ENCODE results near the gene TBC1D1.

TBC1D1 gene

DNA sequence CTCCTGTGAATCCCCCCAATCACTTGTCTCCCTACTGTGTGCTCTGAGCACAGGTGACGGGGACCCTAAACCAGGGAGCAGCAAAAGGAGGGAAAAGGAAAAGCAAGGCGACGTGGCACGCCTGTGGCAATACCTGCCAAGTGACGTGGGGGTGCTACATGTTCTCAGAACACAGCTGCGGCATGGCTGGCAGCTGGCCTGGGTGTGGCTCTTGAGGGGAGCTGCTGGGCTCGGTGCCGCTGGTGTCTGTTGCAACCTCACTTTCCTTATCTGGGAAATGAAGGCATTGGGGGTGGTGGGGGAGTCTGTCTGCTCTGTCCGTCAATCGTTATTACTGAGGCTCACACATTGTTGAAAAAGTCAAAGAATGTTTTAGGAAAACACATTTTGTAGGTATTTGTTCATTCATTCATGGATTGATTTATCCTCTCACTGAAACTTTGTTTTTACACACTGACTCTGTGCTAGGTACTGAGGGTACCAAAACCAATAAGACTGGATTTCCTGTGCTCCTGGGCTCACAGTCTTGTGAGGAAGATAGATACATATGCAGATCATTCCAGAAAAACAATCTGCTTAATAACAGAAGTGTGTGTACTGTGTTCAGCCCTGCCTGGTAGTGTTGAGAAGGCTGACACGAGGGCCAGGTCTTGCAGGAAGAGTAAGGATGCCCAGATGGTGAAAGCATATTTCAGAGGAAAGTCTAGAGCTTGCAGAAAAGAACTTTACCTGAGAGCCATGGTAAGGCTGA lies 286.9 kb downstream of the TBC1D1 start:
- H3K4me3 ChIP-seq (ENCODE audit: low read depth, low read length), result no peak overlapping the region
- TF ChIP-seq, protein P1, sequence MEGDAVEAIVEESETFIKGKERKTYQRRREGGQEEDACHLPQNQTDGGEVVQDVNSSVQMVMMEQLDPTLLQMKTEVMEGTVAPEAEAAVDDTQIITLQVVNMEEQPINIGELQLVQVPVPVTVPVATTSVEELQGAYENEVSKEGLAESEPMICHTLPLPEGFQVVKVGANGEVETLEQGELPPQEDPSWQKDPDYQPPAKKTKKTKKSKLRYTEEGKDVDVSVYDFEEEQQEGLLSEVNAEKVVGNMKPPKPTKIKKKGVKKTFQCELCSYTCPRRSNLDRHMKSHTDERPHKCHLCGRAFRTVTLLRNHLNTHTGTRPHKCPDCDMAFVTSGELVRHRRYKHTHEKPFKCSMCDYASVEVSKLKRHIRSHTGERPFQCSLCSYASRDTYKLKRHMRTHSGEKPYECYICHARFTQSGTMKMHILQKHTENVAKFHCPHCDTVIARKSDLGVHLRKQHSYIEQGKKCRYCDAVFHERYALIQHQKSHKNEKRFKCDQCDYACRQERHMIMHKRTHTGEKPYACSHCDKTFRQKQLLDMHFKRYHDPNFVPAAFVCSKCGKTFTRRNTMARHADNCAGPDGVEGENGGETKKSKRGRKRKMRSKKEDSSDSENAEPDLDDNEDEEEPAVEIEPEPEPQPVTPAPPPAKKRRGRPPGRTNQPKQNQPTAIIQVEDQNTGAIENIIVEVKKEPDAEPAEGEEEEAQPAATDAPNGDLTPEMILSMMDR (IDR thresholded peaks at IDR 0.05; ENCODE audit: borderline replicate concordance, insufficient read depth, low read depth, low read length), result no peak

DNA sequence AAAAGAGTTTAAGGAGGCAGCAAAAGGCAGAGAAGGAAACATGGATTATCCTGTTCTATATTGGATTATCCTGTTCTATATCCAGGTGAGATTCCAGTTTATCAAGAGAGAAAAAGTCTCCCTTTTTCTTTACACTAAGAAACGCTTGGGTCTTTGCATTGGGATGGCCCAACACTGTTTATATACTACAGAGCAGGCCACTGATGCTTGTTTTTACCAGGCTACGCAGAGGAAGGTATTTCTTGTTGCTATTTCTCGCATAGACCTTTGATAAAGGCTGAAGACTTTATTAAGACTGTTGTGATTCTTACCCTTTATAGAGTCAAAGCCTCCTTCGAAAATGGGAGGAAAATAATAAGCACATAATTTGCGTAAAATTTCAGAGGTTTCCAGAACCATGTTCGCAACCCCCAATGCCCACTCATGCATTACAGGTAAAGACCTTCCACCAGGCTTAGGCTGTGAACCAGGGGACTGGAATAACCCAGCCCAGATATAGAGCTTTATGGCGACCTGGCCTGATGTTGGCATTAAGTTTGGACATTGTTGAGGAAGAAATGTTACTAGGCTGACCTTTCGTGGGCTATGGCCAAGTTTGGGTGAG lies 287.6 kb downstream of the TBC1D1 start:
- TF ChIP-seq, protein P1 (IDR thresholded peaks at IDR 0.05; ENCODE audit: borderline replicate concordance, insufficient read depth, low read depth, low read length), result no peak
- no peak overlapping the region for H3K4me3 ChIP-seq (ENCODE audit: low read depth, low read length)

DNA sequence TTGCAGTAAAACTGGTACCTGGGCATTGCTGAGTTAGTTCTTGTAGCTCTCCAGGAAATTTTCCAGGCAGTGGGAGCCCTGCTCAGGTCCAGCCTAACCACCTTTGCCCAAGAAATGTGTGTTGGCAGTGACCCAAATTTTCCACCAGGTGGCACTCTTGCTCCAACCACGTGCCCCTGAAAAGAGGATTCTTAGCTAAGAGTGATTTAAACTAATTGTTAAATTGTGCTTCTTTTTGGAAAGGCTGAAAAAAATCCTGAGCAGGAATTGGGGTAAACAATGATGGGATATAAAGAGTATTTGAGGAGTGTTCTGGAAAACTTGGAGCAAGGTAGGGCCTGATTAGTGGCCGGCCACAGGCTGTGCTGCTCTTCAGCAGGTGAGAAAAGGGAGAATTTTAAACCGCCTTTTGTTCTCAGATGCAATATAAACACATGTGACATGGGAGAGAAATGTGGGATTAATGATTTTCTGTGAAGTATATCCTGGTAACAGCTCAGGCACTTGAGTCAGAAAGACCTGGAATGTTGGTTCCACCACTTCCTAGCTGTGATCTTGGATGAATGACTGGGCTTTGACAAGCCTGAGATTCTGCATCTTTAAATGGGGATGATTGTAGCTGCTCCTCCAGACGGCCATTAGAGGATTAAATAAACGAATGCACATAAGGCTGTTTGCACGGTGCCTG lies 288.9 kb downstream of the TBC1D1 start:
- no peak overlapping the region for H3K4me3 ChIP-seq (ENCODE audit: low read depth, low read length)
- TF ChIP-seq, protein P1 (IDR thresholded peaks at IDR 0.05; ENCODE audit: borderline replicate concordance, insufficient read depth, low read depth, low read length), result peak; percentile 78; the same call in 1 of the 2 replicates

DNA sequence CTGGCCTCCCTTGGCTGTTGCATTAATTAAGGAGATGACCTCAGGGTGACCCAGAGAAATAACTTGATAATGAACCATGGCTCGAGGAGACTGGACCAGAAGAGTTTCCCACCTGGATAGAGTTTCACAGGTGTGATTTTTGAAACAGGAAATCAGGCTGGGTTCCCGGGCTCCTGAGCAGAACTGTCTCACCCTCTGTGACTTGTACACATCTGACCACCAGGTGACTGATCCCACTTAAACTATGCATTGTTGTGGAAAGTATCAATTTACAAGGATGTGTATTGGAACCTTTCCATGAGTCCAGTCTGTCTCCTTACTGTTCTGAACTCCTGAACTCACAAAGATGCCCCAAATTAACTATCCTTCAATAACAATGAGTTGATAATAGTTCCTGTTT lies 289.6 kb downstream of the TBC1D1 start:
- no peak overlapping the region for H3K4me3 ChIP-seq (ENCODE audit: low read depth, low read length)
- TF ChIP-seq, protein P1 (IDR thresholded peaks at IDR 0.05; ENCODE audit: borderline replicate concordance, insufficient read depth, low read depth, low read length), result no peak

DNA sequence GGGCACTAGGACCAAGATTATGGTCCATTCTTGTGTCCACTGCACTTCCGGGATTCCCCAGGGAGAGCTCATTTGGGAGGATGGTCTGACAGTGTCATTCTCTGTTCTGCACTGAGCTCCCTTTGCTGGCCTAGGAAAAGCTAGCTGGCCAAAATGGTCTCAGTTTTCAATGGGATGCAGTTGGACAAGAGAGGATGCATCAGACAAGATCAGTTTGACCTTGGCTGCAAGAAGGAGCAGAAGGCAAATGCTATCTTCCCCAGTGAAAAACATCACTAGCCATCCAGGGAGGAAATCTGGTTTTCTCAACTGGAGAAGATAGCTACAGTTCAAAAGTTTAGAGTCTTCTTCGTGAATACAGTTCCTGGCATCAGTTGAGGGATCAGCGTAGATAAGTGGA lies 290.4 kb downstream of the TBC1D1 start:
- TF ChIP-seq, protein P1 (IDR thresholded peaks at IDR 0.05; ENCODE audit: borderline replicate concordance, insufficient read depth, low read depth, low read length), result no peak

DNA sequence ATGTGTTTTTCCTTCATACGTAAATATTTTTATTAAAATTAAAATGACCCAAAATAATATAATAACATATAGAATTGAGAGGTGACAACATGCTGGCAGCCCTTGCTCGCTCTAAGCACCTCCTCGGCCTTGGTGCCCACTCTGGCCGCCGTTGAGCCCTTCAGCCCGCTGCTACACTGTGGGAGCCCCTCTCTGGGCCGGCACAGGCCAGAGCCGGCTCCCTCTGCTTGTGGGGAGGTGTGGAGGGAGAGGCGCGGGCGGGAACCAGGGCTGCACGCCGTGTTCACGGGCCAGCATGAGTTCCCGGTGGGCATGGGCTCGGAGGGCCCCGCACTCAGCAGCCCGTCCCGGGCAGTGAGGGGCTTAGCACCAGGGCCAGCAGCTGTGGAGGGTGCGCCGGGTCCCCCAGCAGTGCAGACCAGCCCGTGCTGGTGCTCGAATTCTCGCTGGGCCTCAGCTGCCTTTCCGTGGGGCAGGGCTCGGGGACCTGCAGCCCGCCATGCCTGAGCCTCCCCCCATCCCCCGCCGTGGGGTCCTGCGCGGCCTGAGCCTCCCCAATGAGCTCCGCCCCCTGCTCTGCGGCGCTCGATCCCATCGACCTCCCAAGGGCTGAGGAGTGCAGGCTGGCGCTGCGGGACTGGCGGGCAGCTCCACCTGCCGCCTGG lies 291.6 kb downstream of the TBC1D1 start:
- no peak overlapping the region for H3K4me3 ChIP-seq (ENCODE audit: low read depth, low read length)
- TF ChIP-seq, protein P1 (IDR thresholded peaks at IDR 0.05; ENCODE audit: borderline replicate concordance, insufficient read depth, low read depth, low read length), result no peak

More for the DNA sequence above, 290.4 kb downstream of the TBC1D1 start:
- no peak overlapping the region for H3K4me3 ChIP-seq (ENCODE audit: low read depth, low read length)

All from GM12875 (cell line).